HepG2 (cell line): ENCODE results near the gene MAGI1. TPM values are rescaled to one million over a fixed set of nuclear protein-coding genes. Genes with fewer than 3 reads are reported as not detected.
"Not testable (repeated sequence)": the region's sequence is repeated elsewhere in the genome, so short reads cannot be mapped to it uniquely, and the experiment has no call there.

Source experiments
- ATAC-seq: fragments of 200-7000 bp; cut with Tn5 transposase; 3 replicates; pipeline ENCODE4 v1.9.1; 2020; ENCODE audit warnings: mild to moderate bottlenecking, moderate library complexity
- BruUV-seq: library from RNA; stranded (reverse); fragments of 400-500 nt; replicated peaks from 2 replicates; lab custom pipeline; 2021; lab: Mats Ljungman, UMichigan
- CTCF ChIA-PET: fragments of 300-600 bp; formaldehyde crosslinking; extraction: SDS; loops from one replicate; lab custom pipeline; 2021; ENCODE audit warnings: low total read pairs, inconsistent platforms, low intra/inter-chr PET ratio; lab: Yijun Ruan, JAX
- POLR2A ChIA-PET: fragments of 350-600 bp; sonication (Branson Sonifier 250); formaldehyde crosslinking; loops from one replicate; lab custom pipeline; 2020; ENCODE audit warnings: antibody characterized with exemption, inconsistent platforms; lab: Yijun Ruan, JAX
- DNase-seq: peaks from one replicate; pipeline ENCODE4 v3.0.0-alpha.2; 2015; ENCODE audit warnings: low spot score
- FAIRE-seq: peaks from 3 replicates; lab custom pipeline; 2011; peaks lifted over from hg19 to GRCh38; lab: Jason Lieb, UNC
- H2AFZ ChIP-seq: one replicate; pipeline ENCODE4 v1.6.1; 2011; ENCODE audit warnings: low read length, inconsistent platforms
- H3K27ac ChIP-seq: fragments of 300-600 bp; 3 replicates; pipeline ENCODE4 v1.8.0; 2011; ENCODE audit warnings: mixed run types, mild to moderate bottlenecking, mixed read lengths, low read length, inconsistent platforms; ENCODE audit not compliant: insufficient read depth; ENCODE audit errors: extremely low read length
- H3K27me3 ChIP-seq, 2 experiments: fragments of 200-600 bp in 1 of 2; 2 replicates in 1 of 2; 3 replicates in 1 of 2; pipeline versions ENCODE4 v1.6.0 to v1.8.0; 2011; ENCODE audit warnings: low read length in 2 of 2, mild to moderate bottlenecking in 2 of 2, moderate library complexity in 2 of 2, inconsistent platforms in 1 of 2; ENCODE audit not compliant: insufficient read depth in 2 of 2, control insufficient read depth in 1 of 2
- H3K36me3 ChIP-seq, 2 experiments: fragments of 200-600 bp in 1 of 2; replicated peaks in 1 of 2; 2 replicates in 1 of 2; 3 replicates in 1 of 2; pipeline versions ENCODE4 v1.5.1 to v1.8.0; 2011; ENCODE audit warnings: low read length in 2 of 2, inconsistent platforms in 1 of 2; ENCODE audit not compliant: insufficient read depth in 2 of 2, control insufficient read depth in 1 of 2
- H3K4me1 ChIP-seq: 2 replicates; pipeline ENCODE4 v1.5.1; 2012; ENCODE audit warnings: low read length, inconsistent platforms; ENCODE audit not compliant: insufficient read depth
- H3K4me2 ChIP-seq: 2 replicates; pipeline ENCODE4 v1.6.0; 2011; ENCODE audit warnings: low read depth, low read length, inconsistent platforms
- H3K4me3 ChIP-seq, 3 experiments: fragments of 200-600 bp in 1 of 3; sonication (generic), shearing (Covaris generic) in 1 of 3; replicated peaks in 1 of 3; 2 replicates each; pipeline ENCODE4 v1.5.1; 2011 to 2016; ENCODE audit warnings: low read length in 3 of 3, inconsistent platforms in 2 of 3, low read depth in 2 of 3, mild to moderate bottlenecking in 2 of 3, control low read depth in 1 of 3, mixed read lengths in 1 of 3; ENCODE audit not compliant: insufficient read depth in 1 of 3
- H3K79me2 ChIP-seq: one replicate; pipeline ENCODE4 v1.6.1; 2011; ENCODE audit warnings: low read length, inconsistent platforms; ENCODE audit not compliant: insufficient read depth
- H3K9ac ChIP-seq: 2 replicates; pipeline ENCODE4 v1.6.0; 2011; ENCODE audit warnings: mild to moderate bottlenecking, low read depth, low read length, inconsistent platforms; ENCODE audit not compliant: insufficient read depth
- H3K9me3 ChIP-seq: 2 replicates; pipeline ENCODE4 v1.5.1; 2012; ENCODE audit warnings: mild to moderate bottlenecking, low read length
- H4K20me1 ChIP-seq: 2 replicates; pipeline ENCODE4 v1.6.0; 2011; ENCODE audit warnings: inconsistent platforms, mild to moderate bottlenecking, low read length, moderate library complexity; ENCODE audit not compliant: insufficient read depth
- ADNP ChIP-seq: sonication (generic); formaldehyde crosslinking; IDR thresholded peaks from 2 replicates; pipeline ENCODE4 v1.4.0; 2020; ENCODE audit warnings: missing genetic modification reagents
- CEBPG ChIP-seq: IDR thresholded peaks from 2 replicates; pipeline ENCODE4 v1.6.1; 2016
- PHF5A ChIP-seq: IDR thresholded peaks from one replicate; pipeline ENCODE4 v1.6.1; 2018; ENCODE audit warnings: low read depth, missing genetic modification reagents; ENCODE audit not compliant: unreplicated experiment
- SOX5 ChIP-seq: IDR thresholded peaks from 2 replicates; pipeline ENCODE4 v1.6.1; 2016; ENCODE audit warnings: borderline replicate concordance
- TCF7 ChIP-seq: sonication (generic); IDR thresholded peaks from 2 replicates; pipeline ENCODE4 v1.6.1; 2016; ENCODE audit warnings: antibody characterized with exemption, low read depth
- TP53 ChIP-seq: sonication (generic); formaldehyde crosslinking; conservative IDR thresholded peaks from 2 replicates; pipeline ENCODE4 v1.4.0; 2020; ENCODE audit warnings: missing genetic modification reagents
- ZC3H4 ChIP-seq: sonication (generic); formaldehyde crosslinking; IDR thresholded peaks from 2 replicates; pipeline ENCODE4 v1.4.0; 2020; ENCODE audit warnings: missing genetic modification reagents, borderline replicate concordance
- ZNF33A ChIP-seq: sonication (generic); formaldehyde crosslinking; IDR thresholded peaks from 2 replicates; pipeline ENCODE4 v1.5.1; 2020; ENCODE audit warnings: missing genetic modification reagents, mild to moderate bottlenecking, moderate library complexity, borderline replicate concordance
- ZNF550 ChIP-seq: sonication (generic); formaldehyde crosslinking; IDR thresholded peaks from 2 replicates; pipeline ENCODE4 v1.4.0; 2020; ENCODE audit warnings: mild to moderate bottlenecking, missing genetic modification reagents, borderline replicate concordance
- ZNF577 ChIP-seq: sonication (generic); formaldehyde crosslinking; IDR thresholded peaks from 2 replicates; pipeline ENCODE4 v1.4.0; 2020; ENCODE audit warnings: mild to moderate bottlenecking, low read depth, missing genetic modification reagents, borderline replicate concordance
- ZNF773 ChIP-seq: sonication (generic); formaldehyde crosslinking; IDR thresholded peaks from 2 replicates; pipeline ENCODE4 v1.4.0; 2020; ENCODE audit warnings: missing genetic modification reagents, borderline replicate concordance
- WGBS: methylation state at CpG from one replicate; pipeline ENCODE4 v1.1.6; 2017; ENCODE audit warnings: low lambda C conversion rate; 5-methylcytosine and 5-hydroxymethylcytosine counted together
- in situ Hi-C: cut with HindIII; loops from 2 replicates; pipeline ENCODE4 v1.10.0; 2017; ENCODE audit warnings: low pct_unique_long_range_greater_than_20kb; ENCODE audit not compliant: extremely low pct_ligation_motif_present
- intact Hi-C: fragments of 100-400 bp; cut with micrococcal nuclease; formaldehyde crosslinking; loops from one replicate; pipeline ENCODE4 v1.10.0; 2022; ENCODE audit not compliant: unreplicated experiment
- polyA plus RNA-seq, 8 experiments: library from polyadenylated mRNA; depleted of rRNA in 3 of 8; stranded (reverse) in 7 of 8; unstranded in 1 of 8; fragments of >200 nt; fragmentation: Illumina TruSeq in 4 of 8; extraction: Trizol in 4 of 8; gene quantifications; 2 replicates each; pipeline versions ENCODE4 v1.2.1 to v1.2.3, GENCODE V29; 2011 to 2016; ENCODE audit warnings: low read depth in 4 of 8, missing spikeins in 1 of 8, mixed read lengths in 1 of 8; ENCODE audit not compliant: insufficient read depth in 1 of 8
- total RNA-seq, 5 experiments: library from RNA; depleted of rRNA; stranded (reverse); fragments of >200 nt; fragmentation: Illumina TruSeq; extraction: Trizol; gene quantifications; 2 replicates each; pipeline ENCODE4 v1.2.3, GENCODE V29; 2016; ENCODE audit warnings: low read depth in 1 of 5
- TF ChIP-seq, protein P1 (sequence below): sonication (generic); formaldehyde crosslinking; IDR thresholded peaks from 2 replicates; pipeline ENCODE4 v1.8.0; 2022; ENCODE audit warnings: missing genetic modification reagents, mild to moderate bottlenecking, borderline replicate concordance

Gene MAGI1
- total and polyA plus RNA-seq, 2 of the 13 experiments (the other 11 are each of a cell fraction or from before 2014, with no cell fraction given), result 22.2 to 26.0 TPM

DNA sequence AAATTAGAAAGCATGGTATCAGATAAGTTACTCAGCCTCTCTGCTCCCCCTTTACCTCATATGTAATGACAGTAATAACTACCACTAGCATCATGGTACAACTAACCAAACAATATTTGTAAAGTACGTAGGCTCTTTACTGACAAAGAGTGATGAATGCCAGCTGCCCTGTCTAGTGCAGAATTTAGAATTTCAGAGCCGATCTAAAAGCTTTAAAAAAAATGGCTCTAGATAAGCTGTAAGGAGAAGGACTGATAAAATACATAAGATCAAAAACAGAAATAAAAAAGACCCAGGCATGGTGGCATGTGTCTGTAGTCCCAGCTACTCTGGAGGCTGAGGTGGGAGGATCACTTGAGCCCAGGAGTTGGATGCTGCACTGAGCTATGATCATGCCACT is 424.1 kb downstream of the MAGI1 start (continued):
- TF ChIP-seq PHF5A (CRISPR knock-in tag) (no peak), SOX5 (no peak), ZNF773 (CRISPR knock-in tag) (no peak), ZNF577 (CRISPR knock-in tag) (no peak), ZC3H4 (no peak)

DNA sequence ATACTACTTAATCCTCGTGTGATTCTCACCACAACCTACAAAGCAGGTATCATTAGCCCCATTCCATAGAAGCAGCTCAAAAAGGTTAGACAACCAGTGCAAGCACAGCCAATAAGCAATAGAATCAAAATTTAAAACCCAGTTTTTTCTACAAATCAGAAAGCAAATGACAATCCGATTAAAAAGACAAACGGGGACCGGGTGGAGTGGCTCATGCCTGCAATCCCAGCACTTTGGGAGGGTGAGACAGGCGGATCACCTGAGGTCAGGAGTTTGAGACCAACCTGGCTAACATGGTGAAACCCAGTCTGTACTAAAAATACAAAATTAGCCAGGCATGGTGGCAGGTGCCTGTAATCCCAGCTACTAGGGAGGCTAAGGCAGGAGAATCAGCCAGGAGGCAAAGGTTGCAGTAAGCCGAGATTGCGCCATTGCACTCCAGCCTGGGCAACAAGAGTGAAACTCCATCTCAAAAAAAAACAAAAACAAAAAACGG is 430.7 kb downstream of the MAGI1 start:
- H3K4me2 ChIP-seq, FAIRE-seq, H3K27me3 ChIP-seq, H3K79me2 ChIP-seq, ATAC-seq, DNase-seq, CTCF ChIA-PET, H4K20me1 ChIP-seq: not testable (repeated sequence)
- TF ChIP-seq CEBPG (CRISPR knock-in tag), result 0 out of 2 replicates have a peak, but pooled peaks have one; percentile 12
- TF ChIP-seq, all 625 proteins: peak for 1; not testable (repeated sequence) for 624
- BruUV-seq, intact Hi-C loops, H3K4me3 ChIP-seq, H3K27ac ChIP-seq, H3K36me3 ChIP-seq, H3K9ac ChIP-seq, in situ Hi-C loops, H3K9me3 ChIP-seq, H2AFZ ChIP-seq, H3K4me1 ChIP-seq, POLR2A ChIA-PET: not testable (repeated sequence)
- WGBS, result 93% methylated on average over 8 of the region's 8 CpGs

DNA sequence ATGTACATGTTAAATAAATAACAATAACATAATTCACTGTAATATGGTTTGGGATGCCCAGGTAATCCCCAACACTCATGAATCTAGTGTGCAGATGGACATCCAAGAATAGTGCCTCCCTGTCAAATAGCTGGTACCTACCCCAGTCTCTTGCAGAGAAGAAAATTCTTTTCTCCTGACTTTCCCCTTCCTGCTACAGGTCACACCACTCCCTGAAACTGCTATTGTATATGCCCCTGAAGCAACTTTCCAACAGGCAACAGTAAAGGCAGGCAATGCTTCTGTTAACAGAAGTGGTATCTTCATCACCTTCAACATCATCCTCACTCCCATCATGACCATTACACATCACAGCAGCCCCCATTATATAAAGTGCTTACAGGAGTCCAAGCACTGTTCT is 431.6 kb downstream of the MAGI1 start:
- H3K27me3 ChIP-seq, result no peaks in the 10 kb centered on the region
- 0 out of 5 replicates have a peak, but pooled peaks cover 0 to 5% of the 10 kb centered on the region in 2 experiments for H3K36me3 ChIP-seq
- no peak overlapping the region for H3K27ac ChIP-seq
- 0 out of 2 replicates have a peak, but pooled peaks cover 9% of the 10 kb centered on the region for H4K20me1 ChIP-seq
- H3K4me1 ChIP-seq, result no peaks in the 10 kb centered on the region
- FAIRE-seq, result no peak
- in situ Hi-C loops, result no loop called here
- H3K9me3 ChIP-seq, result no peaks in the 10 kb centered on the region
- intact Hi-C loops, result no loop called here
- H2AFZ ChIP-seq, result no peak overlapping the region
- POLR2A ChIA-PET, result interaction anchor here (0.6 kb wide), 1 partner anchor 132 kb away, joined by 3 read pairs; no protein-coding TSS in a partner anchor
- H3K9ac ChIP-seq, result no peak overlapping the region
- H3K4me3 ChIP-seq, result no peak overlapping the region
- peaks cover 7% of the 10 kb centered on the region for H3K79me2 ChIP-seq
- no TSS peak for BruUV-seq
- no peak for ATAC-seq
- CTCF ChIA-PET, result no interaction called here
- H3K4me2 ChIP-seq, result no peak overlapping the region
- DNase-seq, result no peak
- TF ChIP-seq, protein P1, sequence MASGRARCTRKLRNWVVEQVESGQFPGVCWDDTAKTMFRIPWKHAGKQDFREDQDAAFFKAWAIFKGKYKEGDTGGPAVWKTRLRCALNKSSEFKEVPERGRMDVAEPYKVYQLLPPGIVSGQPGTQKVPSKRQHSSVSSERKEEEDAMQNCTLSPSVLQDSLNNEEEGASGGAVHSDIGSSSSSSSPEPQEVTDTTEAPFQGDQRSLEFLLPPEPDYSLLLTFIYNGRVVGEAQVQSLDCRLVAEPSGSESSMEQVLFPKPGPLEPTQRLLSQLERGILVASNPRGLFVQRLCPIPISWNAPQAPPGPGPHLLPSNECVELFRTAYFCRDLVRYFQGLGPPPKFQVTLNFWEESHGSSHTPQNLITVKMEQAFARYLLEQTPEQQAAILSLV (CRISPR knock-in tag), result no peak
- TF ChIP-seq ADNP (no peak), ZNF550 (CRISPR knock-in tag) (no peak), TCF7 (no peak), TP53 (CRISPR knock-in tag) (no peak), ZNF33A (CRISPR knock-in tag) (no peak)
